HepG2 (cell line): Measurements from ENCODE around the gene SPATA21. TPM values are rescaled to one million over a fixed set of nuclear protein-coding genes. Genes with fewer than 3 reads are reported as not detected.

Source experiments
- CBX5 ChIP-seq: sonication (generic); formaldehyde crosslinking; IDR thresholded peaks from 2 replicates; pipeline ENCODE4 v1.4.0; 2020; ENCODE audit warnings: missing genetic modification reagents, borderline replicate concordance
- ELF4 ChIP-seq: sonication (generic); formaldehyde crosslinking; IDR thresholded peaks from 2 replicates; pipeline ENCODE4 v1.5.0; 2020; ENCODE audit warnings: missing genetic modification reagents, mild to moderate bottlenecking, moderate library complexity, borderline replicate concordance
- FOXP4 ChIP-seq: sonication (generic); formaldehyde crosslinking; IDR thresholded peaks from 2 replicates; pipeline ENCODE4 v1.4.0; 2020; ENCODE audit warnings: missing genetic modification reagents
- GFI1 ChIP-seq: sonication (generic); formaldehyde crosslinking; IDR thresholded peaks from 2 replicates; pipeline ENCODE4 v1.5.0; 2020; ENCODE audit warnings: missing genetic modification reagents, mild to moderate bottlenecking, borderline replicate concordance
- NCOA2 ChIP-seq: sonication (generic); formaldehyde crosslinking; IDR thresholded peaks from 2 replicates; pipeline ENCODE4 v1.8.0; 2022; ENCODE audit warnings: inconsistent platforms
- POLR2AphosphoS2 ChIP-seq: IDR thresholded peaks from 2 replicates; pipeline ENCODE4 v1.6.1; 2011; ENCODE audit warnings: low read depth, low read length, improper control_type of control experiment
- TOE1 ChIP-seq: sonication (generic); formaldehyde crosslinking; IDR thresholded peaks from 2 replicates; pipeline ENCODE4 v1.4.0; 2020; ENCODE audit warnings: mild to moderate bottlenecking, missing genetic modification reagents
- ZNF33B ChIP-seq: sonication (generic); formaldehyde crosslinking; IDR thresholded peaks from 2 replicates; pipeline ENCODE4 v1.5.1; 2020; ENCODE audit warnings: mild to moderate bottlenecking, missing genetic modification reagents
- ZNF703 ChIP-seq: sonication (generic); formaldehyde crosslinking; IDR thresholded peaks from 2 replicates; pipeline ENCODE4 v1.5.1; 2020; ENCODE audit warnings: missing genetic modification reagents, mild to moderate bottlenecking, moderate library complexity, borderline replicate concordance
- polyA plus RNA-seq, 8 experiments: library from polyadenylated mRNA; depleted of rRNA in 3 of 8; stranded (reverse) in 7 of 8; unstranded in 1 of 8; fragments of >200 nt; fragmentation: Illumina TruSeq in 4 of 8; extraction: Trizol in 4 of 8; gene quantifications; 2 replicates each; pipeline versions ENCODE4 v1.2.1 to v1.2.3, GENCODE V29; 2011 to 2016; ENCODE audit warnings: low read depth in 4 of 8, missing spikeins in 1 of 8, mixed read lengths in 1 of 8; ENCODE audit not compliant: insufficient read depth in 1 of 8
- total RNA-seq, 5 experiments: library from RNA; depleted of rRNA; stranded (reverse); fragments of >200 nt; fragmentation: Illumina TruSeq; extraction: Trizol; gene quantifications; 2 replicates each; pipeline ENCODE4 v1.2.3, GENCODE V29; 2016; ENCODE audit warnings: low read depth in 1 of 5
- TF ChIP-seq, protein P1 (sequence below): sonication (generic); formaldehyde crosslinking; IDR thresholded peaks from one replicate; pipeline ENCODE4 v1.5.1; 2020; ENCODE audit warnings: mild to moderate bottlenecking, missing genetic modification reagents; ENCODE audit errors: not compliant biosample characterization
- TF ChIP-seq, protein P2 (sequence below): sonication (generic); formaldehyde crosslinking; IDR thresholded peaks from 2 replicates; pipeline ENCODE4 v1.9.0; 2021; ENCODE audit warnings: missing genetic modification reagents, borderline replicate concordance
- TF ChIP-seq, protein P3 (sequence below): sonication (generic); formaldehyde crosslinking; IDR thresholded peaks from 2 replicates; pipeline ENCODE4 v1.5.1; 2020; ENCODE audit warnings: missing genetic modification reagents, mild to moderate bottlenecking, borderline replicate concordance
- TF ChIP-seq, protein P4 (sequence below): sonication (generic); formaldehyde crosslinking; conservative IDR thresholded peaks from 2 replicates; pipeline ENCODE4 v1.4.0; 2020; ENCODE audit warnings: missing genetic modification reagents

Gene SPATA21
- total and polyA plus RNA-seq, 2 of the 13 experiments (the other 11 are each of a cell fraction or from before 2014, with no cell fraction given) = 0.80 to 1.4 TPM

- TF ChIP-seq, protein P1, sequence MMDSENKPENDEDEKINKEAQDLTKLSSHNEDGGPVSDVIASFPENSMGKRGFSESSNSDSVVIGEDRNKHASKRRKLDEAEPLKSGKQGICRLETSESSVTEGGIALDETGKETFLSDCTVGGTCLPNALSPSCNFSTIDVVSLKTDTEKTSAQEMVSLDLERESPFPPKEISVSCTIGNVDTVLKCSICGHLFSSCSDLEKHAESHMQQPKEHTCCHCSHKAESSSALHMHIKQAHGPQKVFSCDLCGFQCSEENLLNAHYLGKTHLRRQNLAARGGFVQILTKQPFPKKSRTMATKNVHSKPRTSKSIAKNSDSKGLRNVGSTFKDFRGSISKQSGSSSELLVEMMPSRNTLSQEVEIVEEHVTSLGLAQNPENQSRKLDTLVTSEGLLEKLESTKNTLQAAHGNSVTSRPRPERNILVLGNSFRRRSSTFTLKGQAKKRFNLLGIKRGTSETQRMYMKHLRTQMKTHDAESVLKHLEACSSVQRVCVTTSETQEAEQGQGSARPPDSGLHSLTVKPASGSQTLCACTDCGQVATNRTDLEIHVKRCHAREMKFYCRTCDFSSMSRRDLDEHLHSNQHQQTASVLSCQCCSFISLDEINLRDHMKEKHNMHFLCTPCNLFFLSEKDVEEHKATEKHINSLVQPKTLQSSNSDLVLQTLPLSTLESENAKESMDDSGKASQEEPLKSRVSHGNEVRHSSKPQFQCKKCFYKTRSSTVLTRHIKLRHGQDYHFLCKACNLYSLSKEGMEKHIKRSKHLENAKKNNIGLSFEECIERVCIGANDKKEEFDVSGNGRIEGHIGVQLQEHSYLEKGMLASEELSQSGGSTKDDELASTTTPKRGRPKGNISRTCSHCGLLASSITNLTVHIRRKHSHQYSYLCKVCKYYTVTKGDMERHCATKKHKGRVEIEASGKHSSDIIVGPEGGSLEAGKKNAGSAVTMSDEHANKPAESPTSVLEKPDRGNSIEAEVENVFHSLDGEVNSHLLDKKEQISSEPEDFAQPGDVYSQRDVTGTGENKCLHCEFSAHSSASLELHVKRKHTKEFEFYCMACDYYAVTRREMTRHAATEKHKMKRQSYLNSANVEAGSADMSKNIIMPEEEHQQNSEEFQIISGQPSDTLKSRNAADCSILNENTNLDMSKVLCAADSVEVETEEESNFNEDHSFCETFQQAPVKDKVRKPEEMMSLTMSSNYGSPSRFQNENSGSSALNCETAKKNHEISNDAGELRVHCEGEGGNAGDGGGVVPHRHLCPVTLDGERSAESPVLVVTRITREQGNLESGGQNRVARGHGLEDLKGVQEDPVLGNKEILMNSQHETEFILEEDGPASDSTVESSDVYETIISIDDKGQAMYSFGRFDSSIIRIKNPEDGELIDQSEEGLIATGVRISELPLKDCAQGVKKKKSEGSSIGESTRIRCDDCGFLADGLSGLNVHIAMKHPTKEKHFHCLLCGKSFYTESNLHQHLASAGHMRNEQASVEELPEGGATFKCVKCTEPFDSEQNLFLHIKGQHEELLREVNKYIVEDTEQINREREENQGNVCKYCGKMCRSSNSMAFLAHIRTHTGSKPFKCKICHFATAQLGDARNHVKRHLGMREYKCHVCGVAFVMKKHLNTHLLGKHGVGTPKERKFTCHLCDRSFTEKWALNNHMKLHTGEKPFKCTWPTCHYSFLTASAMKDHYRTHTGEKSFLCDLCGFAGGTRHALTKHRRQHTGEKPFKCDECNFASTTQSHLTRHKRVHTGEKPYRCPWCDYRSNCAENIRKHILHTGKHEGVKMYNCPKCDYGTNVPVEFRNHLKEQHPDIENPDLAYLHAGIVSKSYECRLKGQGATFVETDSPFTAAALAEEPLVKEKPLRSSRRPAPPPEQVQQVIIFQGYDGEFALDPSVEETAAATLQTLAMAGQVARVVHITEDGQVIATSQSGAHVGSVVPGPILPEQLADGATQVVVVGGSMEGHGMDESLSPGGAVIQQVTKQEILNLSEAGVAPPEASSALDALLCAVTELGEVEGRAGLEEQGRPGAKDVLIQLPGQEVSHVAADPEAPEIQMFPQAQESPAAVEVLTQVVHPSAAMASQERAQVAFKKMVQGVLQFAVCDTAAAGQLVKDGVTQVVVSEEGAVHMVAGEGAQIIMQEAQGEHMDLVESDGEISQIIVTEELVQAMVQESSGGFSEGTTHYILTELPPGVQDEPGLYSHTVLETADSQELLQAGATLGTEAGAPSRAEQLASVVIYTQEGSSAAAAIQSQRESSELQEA (CRISPR knock-in tag) = no peak
- TF ChIP-seq NCOA2 (CRISPR knock-in tag) = peak; percentile 31; the same call in 1 of the 2 replicates
- peak; percentile 97 for TF ChIP-seq ELF4 (CRISPR knock-in tag)
- TF ChIP-seq, protein P2, sequence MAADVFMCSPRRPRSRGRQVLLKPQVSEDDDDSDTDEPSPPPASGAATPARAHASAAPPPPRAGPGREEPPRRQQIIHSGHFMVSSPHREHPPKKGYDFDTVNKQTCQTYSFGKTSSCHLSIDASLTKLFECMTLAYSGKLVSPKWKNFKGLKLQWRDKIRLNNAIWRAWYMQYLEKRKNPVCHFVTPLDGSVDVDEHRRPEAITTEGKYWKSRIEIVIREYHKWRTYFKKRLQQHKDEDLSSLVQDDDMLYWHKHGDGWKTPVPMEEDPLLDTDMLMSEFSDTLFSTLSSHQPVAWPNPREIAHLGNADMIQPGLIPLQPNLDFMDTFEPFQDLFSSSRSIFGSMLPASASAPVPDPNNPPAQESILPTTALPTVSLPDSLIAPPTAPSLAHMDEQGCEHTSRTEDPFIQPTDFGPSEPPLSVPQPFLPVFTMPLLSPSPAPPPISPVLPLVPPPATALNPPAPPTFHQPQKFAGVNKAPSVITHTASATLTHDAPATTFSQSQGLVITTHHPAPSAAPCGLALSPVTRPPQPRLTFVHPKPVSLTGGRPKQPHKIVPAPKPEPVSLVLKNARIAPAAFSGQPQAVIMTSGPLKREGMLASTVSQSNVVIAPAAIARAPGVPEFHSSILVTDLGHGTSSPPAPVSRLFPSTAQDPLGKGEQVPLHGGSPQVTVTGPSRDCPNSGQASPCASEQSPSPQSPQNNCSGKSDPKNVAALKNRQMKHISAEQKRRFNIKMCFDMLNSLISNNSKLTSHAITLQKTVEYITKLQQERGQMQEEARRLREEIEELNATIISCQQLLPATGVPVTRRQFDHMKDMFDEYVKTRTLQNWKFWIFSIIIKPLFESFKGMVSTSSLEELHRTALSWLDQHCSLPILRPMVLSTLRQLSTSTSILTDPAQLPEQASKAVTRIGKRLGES (CRISPR knock-in tag) = no peak
- no peak for TF ChIP-seq TOE1
- no peak for TF ChIP-seq CBX5 (CRISPR knock-in tag)
- TF ChIP-seq, protein P3, sequence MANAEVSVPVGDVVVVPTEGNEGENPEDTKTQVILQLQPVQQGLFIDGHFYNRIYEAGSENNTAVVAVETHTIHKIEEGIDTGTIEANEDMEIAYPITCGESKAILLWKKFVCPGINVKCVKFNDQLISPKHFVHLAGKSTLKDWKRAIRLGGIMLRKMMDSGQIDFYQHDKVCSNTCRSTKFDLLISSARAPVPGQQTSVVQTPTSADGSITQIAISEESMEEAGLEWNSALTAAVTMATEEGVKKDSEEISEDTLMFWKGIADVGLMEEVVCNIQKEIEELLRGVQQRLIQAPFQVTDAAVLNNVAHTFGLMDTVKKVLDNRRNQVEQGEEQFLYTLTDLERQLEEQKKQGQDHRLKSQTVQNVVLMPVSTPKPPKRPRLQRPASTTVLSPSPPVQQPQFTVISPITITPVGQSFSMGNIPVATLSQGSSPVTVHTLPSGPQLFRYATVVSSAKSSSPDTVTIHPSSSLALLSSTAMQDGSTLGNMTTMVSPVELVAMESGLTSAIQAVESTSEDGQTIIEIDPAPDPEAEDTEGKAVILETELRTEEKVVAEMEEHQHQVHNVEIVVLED = peak; percentile 92
- TF ChIP-seq POLR2AphosphoS2 = no peak
- TF ChIP-seq ZNF703 (CRISPR knock-in tag) = no peak
- TF ChIP-seq FOXP4 = no peak; the same call in 1 of the 2 replicates
- no peak for TF ChIP-seq GFI1 (CRISPR knock-in tag)
- TF ChIP-seq, protein P4, sequence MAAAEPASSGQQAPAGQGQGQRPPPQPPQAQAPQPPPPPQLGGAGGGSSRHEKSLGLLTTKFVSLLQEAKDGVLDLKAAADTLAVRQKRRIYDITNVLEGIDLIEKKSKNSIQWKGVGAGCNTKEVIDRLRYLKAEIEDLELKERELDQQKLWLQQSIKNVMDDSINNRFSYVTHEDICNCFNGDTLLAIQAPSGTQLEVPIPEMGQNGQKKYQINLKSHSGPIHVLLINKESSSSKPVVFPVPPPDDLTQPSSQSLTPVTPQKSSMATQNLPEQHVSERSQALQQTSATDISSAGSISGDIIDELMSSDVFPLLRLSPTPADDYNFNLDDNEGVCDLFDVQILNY = no peak
- no peak for TF ChIP-seq ZNF33B (CRISPR knock-in tag)
Measured at GRCh38 chr1:16366722-16367257, 70.4 kb downstream of the SPATA21 start, which contains the start of gene SZRD1 (continued).
